Thyroid gland (tissue), 4 donors: Measurements from ENCODE around the gene CLEC2B. TPM values are rescaled to one million over a fixed set of nuclear protein-coding genes. Genes with fewer than 3 reads are reported as not detected.

Experiments used
- DNase-seq, 2 donors: peaks; one replicate each; pipeline ENCODE4 v3.0.0-alpha.2; 2019
- H3K27ac ChIP-seq, 3 donors: fragments of 200-600 bp; sonication (generic); 1 replicate in 2 of 3; 2 replicates in 1 of 3; pipeline ENCODE4 v1.5.1; 2016 to 2019; ENCODE audit warnings: mild to moderate bottlenecking in 1 of 3, moderate library complexity in 1 of 3
- H3K27me3 ChIP-seq: fragments of 200-600 bp; sonication (generic); one replicate; pipeline ENCODE4 v1.5.1; 2019
- H3K36me3 ChIP-seq, 2 donors: fragments of 200-600 bp; sonication (generic); one replicate each; pipeline ENCODE4 v1.5.1; 2016 to 2019
- H3K4me1 ChIP-seq, 2 donors: fragments of 200-600 bp; sonication (generic); one replicate each; pipeline ENCODE4 v1.5.1; 2017 to 2019
- H3K4me3 ChIP-seq, 3 donors: fragments of 200-600 bp; sonication (generic); replicated peaks in 1 of 3; 1 replicate in 2 of 3; 2 replicates in 1 of 3; pipeline ENCODE4 v1.5.1; 2016; ENCODE audit warnings: mild to moderate bottlenecking in 1 of 3
- H3K9me3 ChIP-seq: fragments of 200-600 bp; sonication (generic); one replicate; pipeline ENCODE4 v1.5.1; 2017
- POLR2A ChIP-seq, 2 donors: fragments of 450-650 bp; IDR thresholded peaks; one replicate each; pipeline ENCODE4 v1.6.1; 2017; ENCODE audit warnings: antibody characterized with exemption in 2 of 2, mild to moderate bottlenecking in 2 of 2, moderate library complexity in 1 of 2
- WGBS, 2 donors: methylation state at CpG; one replicate each; pipeline ENCODE4 v1.1.5; 2017; 5-methylcytosine and 5-hydroxymethylcytosine counted together
- intact Hi-C: fragments of 100-400 bp; cut with DNase I; formaldehyde crosslinking; loops from one replicate; pipeline ENCODE4 v1.15.1; 2023
- total RNA-seq, 4 donors: library from RNA; depleted of rRNA; stranded (reverse); fragments of >200 nt; gene quantifications; one replicate each; pipeline ENCODE4 v1.2.3, GENCODE V29; 2016
- TF ChIP-seq, protein P1 (sequence below), 6 experiments: fragments of 200-600 bp in 3 of 6; fragments of 450-650 bp in 3 of 6; sonication (generic) in 3 of 6; IDR thresholded peaks; one replicate each; pipeline ENCODE4 v1.5.1; 2016 to 2019; ENCODE audit warnings: antibody characterized with exemption in 6 of 6, mild to moderate bottlenecking in 2 of 6, inconsistent platforms in 1 of 6, moderate library complexity in 1 of 6

CLEC2B gene
- total RNA-seq, 4 donors from 2014 or later = 7.3 to 25.2 (median 16.7) TPM

- Histone ChIP-seq H3K36me3 (no peaks in the 10 kb centered on the region), H3K27ac (no peak overlapping the region), H3K4me1 (no peaks in the 10 kb centered on the region), H3K4me3 (no peak overlapping the region), H3K9me3 (no peaks in the 10 kb centered on the region), H3K27me3 (no peaks in the 10 kb centered on the region)
- no peak for TF ChIP-seq POLR2A (IDR thresholded peaks at IDR 0.05)
- TF ChIP-seq, protein P1, sequence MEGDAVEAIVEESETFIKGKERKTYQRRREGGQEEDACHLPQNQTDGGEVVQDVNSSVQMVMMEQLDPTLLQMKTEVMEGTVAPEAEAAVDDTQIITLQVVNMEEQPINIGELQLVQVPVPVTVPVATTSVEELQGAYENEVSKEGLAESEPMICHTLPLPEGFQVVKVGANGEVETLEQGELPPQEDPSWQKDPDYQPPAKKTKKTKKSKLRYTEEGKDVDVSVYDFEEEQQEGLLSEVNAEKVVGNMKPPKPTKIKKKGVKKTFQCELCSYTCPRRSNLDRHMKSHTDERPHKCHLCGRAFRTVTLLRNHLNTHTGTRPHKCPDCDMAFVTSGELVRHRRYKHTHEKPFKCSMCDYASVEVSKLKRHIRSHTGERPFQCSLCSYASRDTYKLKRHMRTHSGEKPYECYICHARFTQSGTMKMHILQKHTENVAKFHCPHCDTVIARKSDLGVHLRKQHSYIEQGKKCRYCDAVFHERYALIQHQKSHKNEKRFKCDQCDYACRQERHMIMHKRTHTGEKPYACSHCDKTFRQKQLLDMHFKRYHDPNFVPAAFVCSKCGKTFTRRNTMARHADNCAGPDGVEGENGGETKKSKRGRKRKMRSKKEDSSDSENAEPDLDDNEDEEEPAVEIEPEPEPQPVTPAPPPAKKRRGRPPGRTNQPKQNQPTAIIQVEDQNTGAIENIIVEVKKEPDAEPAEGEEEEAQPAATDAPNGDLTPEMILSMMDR (IDR thresholded peaks at IDR 0.05) = no peak
- no peak for DNase-seq
- WGBS, 2 donors = 59 to 75% methylated on average over 4 of the region's 4 CpGs
- intact Hi-C loops = no loop called here
Measured at GRCh38 chr12:9806714-9807113, 62.4 kb downstream of the CLEC2B start.

- Histone ChIP-seq H3K27me3 (no peaks in the 10 kb centered on the region), H3K4me3 (no peak overlapping the region), H3K4me1 (no peaks in the 10 kb centered on the region), H3K36me3 (no peaks in the 10 kb centered on the region), H3K27ac (no peak overlapping the region), H3K9me3 (no peaks in the 10 kb centered on the region)
- TF ChIP-seq, protein P1 (IDR thresholded peaks at IDR 0.05) = no peak
- TF ChIP-seq POLR2A (IDR thresholded peaks at IDR 0.05) = no peak
- no peak for DNase-seq
- 96 to 98% methylated on average over 2 of the region's 2 CpGs for WGBS, 2 donors
- intact Hi-C loops = no loop called here
Measured at GRCh38 chr12:9805883-9806282, 63.3 kb downstream of the CLEC2B start.

Other genes with a start within 250 kb of the CLEC2B start
- gene CLEC2D, start 199.6 kb downstream of the CLEC2B start, total RNA-seq = 10 to 100 TPM in 2 of 4 donors, 1 to 10 TPM in 2; 4.9 to 11.3 (median 9.8) TPM
- not detected for gene CLECL1, start 136.3 kb downstream of the CLEC2B start, total RNA-seq
- gene CD69, start 108.5 kb downstream of the CLEC2B start, total RNA-seq = 10 to 100 TPM in 1 of 4 donors, 1 to 10 TPM in 3; 5.0 to 18.2 (median 6.2) TPM
- gene KLRF1, start 41.9 kb downstream of the CLEC2B start, total RNA-seq = 1 to 10 TPM in 1 of 4 donors, under 1 TPM in 1, not detected in 2; 0.78 to 1.0 TPM
- gene KLRF2, start 12.1 kb upstream of the CLEC2B start, total RNA-seq = not detected
- gene CLEC2A, start 63.0 kb upstream of the CLEC2B start, total RNA-seq = not detected
- under 1 TPM in 1 of 4 donors, not detected in 3; 0.22 TPM for gene CLEC12A, start 102.1 kb upstream of the CLEC2B start, total RNA-seq
- gene CLEC1B, start 129.8 kb upstream of the CLEC2B start, total RNA-seq = not detected
- gene CLEC12B, start 141.3 kb upstream of the CLEC2B start, total RNA-seq = under 1 TPM in 1 of 4 donors, not detected in 3; 0.54 TPM
- gene CLEC9A, start 161.3 kb upstream of the CLEC2B start, total RNA-seq = not detected
- gene CLEC1A, start 229.6 kb upstream of the CLEC2B start, total RNA-seq = 1 to 10 TPM; 2.5 to 9.7 (median 5.2) TPM